A549 (cell line): ENCODE data around the gene MYNN.

Source experiments
- BCL3 ChIP-seq: fragments of >200 bp; sonication (Bioruptor Twin); formaldehyde crosslinking; IDR thresholded peaks from 3 replicates; pipeline ENCODE4 v1.6.1; 2016
- CHD2 ChIP-seq: fragments of 150-350 bp; IDR thresholded peaks from 2 replicates; pipeline ENCODE4 v1.6.1; 2014; ENCODE audit warnings: low read length; ENCODE audit not compliant: partially characterized antibody
- KDM5A ChIP-seq: fragments of 200-600 bp; sonication (generic); IDR thresholded peaks from 2 replicates; pipeline ENCODE4 v1.6.1; 2016; ENCODE audit warnings: antibody characterized with exemption, mild to moderate bottlenecking
- MAFK ChIP-seq: fragments of 450-650 bp; IDR thresholded peaks from 2 replicates; pipeline ENCODE4 v1.6.1; 2014; ENCODE audit not compliant: partially characterized antibody
- MYC ChIP-seq: IDR thresholded peaks from 2 replicates; pipeline ENCODE4 v1.6.1; 2012; ENCODE audit warnings: mild to moderate bottlenecking, inconsistent platforms, low read length, improper control_type of control experiment, borderline replicate concordance
- NFE2L2 ChIP-seq: fragments of 150-350 bp; conservative IDR thresholded peaks from 2 replicates; pipeline ENCODE4 v1.6.1; 2014; ENCODE audit warnings: low read length
- PBX3 ChIP-seq: IDR thresholded peaks from 2 replicates; pipeline ENCODE4 v1.6.1; 2012
- POLR2A ChIP-seq: IDR thresholded peaks from 2 replicates; pipeline ENCODE4 v1.6.1; 2012; ENCODE audit warnings: mild to moderate bottlenecking, low read length
- REST ChIP-seq: fragments of 200-600 bp; sonication (generic); IDR thresholded peaks from 2 replicates; pipeline ENCODE4 v1.6.1; 2016; ENCODE audit warnings: antibody characterized with exemption, mild to moderate bottlenecking, moderate library complexity
- RFX5 ChIP-seq: fragments of 450-650 bp; IDR thresholded peaks from 2 replicates; pipeline ENCODE4 v1.7.1; 2014; ENCODE audit warnings: antibody characterized with exemption, mild to moderate bottlenecking, moderate library complexity
- ZC3H11A ChIP-seq: fragments of 450-650 bp; IDR thresholded peaks from 2 replicates; pipeline ENCODE4 v1.6.1; 2014; ENCODE audit warnings: antibody characterized with exemption, mild to moderate bottlenecking
- TF ChIP-seq, protein P1 (sequence below): fragments of >200 bp; sonication (Bioruptor Twin); formaldehyde crosslinking; IDR thresholded peaks from 3 replicates; pipeline ENCODE4 v1.5.1; 2016
- TF ChIP-seq, protein P2 (sequence below): IDR thresholded peaks from 2 replicates; pipeline ENCODE4 v1.6.1; 2012

GRCh38 chr3:169835533-169835932 is 62.3 kb downstream of the MYNN start:
- TF ChIP-seq, protein P1, sequence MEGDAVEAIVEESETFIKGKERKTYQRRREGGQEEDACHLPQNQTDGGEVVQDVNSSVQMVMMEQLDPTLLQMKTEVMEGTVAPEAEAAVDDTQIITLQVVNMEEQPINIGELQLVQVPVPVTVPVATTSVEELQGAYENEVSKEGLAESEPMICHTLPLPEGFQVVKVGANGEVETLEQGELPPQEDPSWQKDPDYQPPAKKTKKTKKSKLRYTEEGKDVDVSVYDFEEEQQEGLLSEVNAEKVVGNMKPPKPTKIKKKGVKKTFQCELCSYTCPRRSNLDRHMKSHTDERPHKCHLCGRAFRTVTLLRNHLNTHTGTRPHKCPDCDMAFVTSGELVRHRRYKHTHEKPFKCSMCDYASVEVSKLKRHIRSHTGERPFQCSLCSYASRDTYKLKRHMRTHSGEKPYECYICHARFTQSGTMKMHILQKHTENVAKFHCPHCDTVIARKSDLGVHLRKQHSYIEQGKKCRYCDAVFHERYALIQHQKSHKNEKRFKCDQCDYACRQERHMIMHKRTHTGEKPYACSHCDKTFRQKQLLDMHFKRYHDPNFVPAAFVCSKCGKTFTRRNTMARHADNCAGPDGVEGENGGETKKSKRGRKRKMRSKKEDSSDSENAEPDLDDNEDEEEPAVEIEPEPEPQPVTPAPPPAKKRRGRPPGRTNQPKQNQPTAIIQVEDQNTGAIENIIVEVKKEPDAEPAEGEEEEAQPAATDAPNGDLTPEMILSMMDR: no peak
- TF ChIP-seq MYC (no peak), ZC3H11A (no peak), POLR2A (no peak), REST (no peak), KDM5A (no peak), NFE2L2 (no peak), BCL3 (no peak), RFX5 (no peak), MAFK (no peak), CHD2 (no peak), PBX3 (no peak)
- TF ChIP-seq, protein P2, sequence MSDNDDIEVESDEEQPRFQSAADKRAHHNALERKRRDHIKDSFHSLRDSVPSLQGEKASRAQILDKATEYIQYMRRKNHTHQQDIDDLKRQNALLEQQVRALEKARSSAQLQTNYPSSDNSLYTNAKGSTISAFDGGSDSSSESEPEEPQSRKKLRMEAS: no peak
